ENCODE measurements around the gene CCDC85C. TPM values are rescaled to one million over a fixed set of nuclear protein-coding genes. Genes with fewer than 3 reads are reported as not detected.

Gene CCDC85C
- total and polyA plus RNA-seq, 2 of the 8 experiments (the other 6 are each of a cell fraction or from before 2014, with no cell fraction given) = 16.8 to 35.8 TPM

GRCh38 chr14:99538733-99539132 is 65.3 kb downstream of the CCDC85C start (continued):
- TF ChIP-seq CHD7 (IDR thresholded peaks at IDR 0.05; ENCODE audit: insufficient replicate concordance, low read length) (no peak), RNF2 (IDR thresholded peaks at IDR 0.05; ENCODE audit: borderline replicate concordance, low read depth, low read length, missing control alignments, poor library complexity, severe bottlenecking) (no peak), SP2 (IDR thresholded peaks at IDR 0.05; ENCODE audit: low read length) (no peak), MAX (IDR thresholded peaks at IDR 0.05) (no peak), CBX8 (IDR thresholded peaks at IDR 0.05; ENCODE audit: borderline replicate concordance, low read depth, low read length) (no peak), HDAC6 (IDR thresholded peaks at IDR 0.05; ENCODE audit: low read depth, low read length) (no peak), RFX5 (IDR thresholded peaks at IDR 0.05; ENCODE audit: borderline replicate concordance, low read depth, low read length) (no peak), NRF1 (IDR thresholded peaks at IDR 0.05; ENCODE audit: low read depth, low read length) (no peak), JUND (IDR thresholded peaks at IDR 0.05; ENCODE audit: low read length) (no peak), RXRA (IDR thresholded peaks at IDR 0.05; ENCODE audit: insufficient read depth, low read depth, low read length) (no peak)

Data from H1 (cell line).